ENCODE measurements around the gene LAMA2.

DNA sequence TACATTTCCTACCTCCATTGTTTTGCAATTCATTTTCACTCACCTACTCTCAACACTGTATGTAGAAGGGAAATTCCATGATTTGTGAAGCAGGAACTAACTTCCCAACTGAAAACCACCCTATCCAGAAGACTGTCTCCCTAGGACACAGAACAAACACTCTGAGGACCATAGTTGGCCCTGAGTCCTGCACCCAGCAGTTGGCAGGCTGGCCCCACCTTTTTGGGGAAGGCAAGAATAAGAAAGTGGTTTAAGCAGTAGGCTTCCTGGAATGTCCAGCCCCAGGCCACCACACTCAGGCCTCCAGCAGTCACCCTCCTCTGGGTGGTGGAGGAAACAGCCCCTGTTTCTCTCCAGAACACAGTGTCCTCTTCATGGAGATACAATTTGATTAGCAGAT is 568.2 kb downstream of the LAMA2 start:
- TF ChIP-seq, protein P1, sequence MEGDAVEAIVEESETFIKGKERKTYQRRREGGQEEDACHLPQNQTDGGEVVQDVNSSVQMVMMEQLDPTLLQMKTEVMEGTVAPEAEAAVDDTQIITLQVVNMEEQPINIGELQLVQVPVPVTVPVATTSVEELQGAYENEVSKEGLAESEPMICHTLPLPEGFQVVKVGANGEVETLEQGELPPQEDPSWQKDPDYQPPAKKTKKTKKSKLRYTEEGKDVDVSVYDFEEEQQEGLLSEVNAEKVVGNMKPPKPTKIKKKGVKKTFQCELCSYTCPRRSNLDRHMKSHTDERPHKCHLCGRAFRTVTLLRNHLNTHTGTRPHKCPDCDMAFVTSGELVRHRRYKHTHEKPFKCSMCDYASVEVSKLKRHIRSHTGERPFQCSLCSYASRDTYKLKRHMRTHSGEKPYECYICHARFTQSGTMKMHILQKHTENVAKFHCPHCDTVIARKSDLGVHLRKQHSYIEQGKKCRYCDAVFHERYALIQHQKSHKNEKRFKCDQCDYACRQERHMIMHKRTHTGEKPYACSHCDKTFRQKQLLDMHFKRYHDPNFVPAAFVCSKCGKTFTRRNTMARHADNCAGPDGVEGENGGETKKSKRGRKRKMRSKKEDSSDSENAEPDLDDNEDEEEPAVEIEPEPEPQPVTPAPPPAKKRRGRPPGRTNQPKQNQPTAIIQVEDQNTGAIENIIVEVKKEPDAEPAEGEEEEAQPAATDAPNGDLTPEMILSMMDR (IDR thresholded peaks at IDR 0.05 in 8 of 11, conservative IDR thresholded peaks at IDR 0.05 in 3 of 11), result no peak
- TF ChIP-seq POLR2A (IDR thresholded peaks at IDR 0.05) (no peak), POLR2AphosphoS5 (IDR thresholded peaks at IDR 0.05) (no peak)

Data from spleen (tissue), 7 donors.